COLO668 (cell line): ENCODE results near the gene AGPAT3.

Source experiments
- DNase-seq: peaks from one replicate; lab custom pipeline; 2025; ENCODE audit not compliant: unreplicated experiment; lab: John Stamatoyannopoulos, UW

Gene AGPAT3

GRCh38 chr21:43861706-43862105 is 3.3 kb upstream of the AGPAT3 start:
- peak; percentile 29 for DNase-seq

- DNase-seq, result peak; percentile 90
Observed at GRCh38 chr21:43864313-43864961, 586 bp upstream of the AGPAT3 start.

- DNase-seq, result peak; percentile 70
Observed at GRCh38 chr21:43865540-43866259, 677 bp downstream of the AGPAT3 start.

DNA sequence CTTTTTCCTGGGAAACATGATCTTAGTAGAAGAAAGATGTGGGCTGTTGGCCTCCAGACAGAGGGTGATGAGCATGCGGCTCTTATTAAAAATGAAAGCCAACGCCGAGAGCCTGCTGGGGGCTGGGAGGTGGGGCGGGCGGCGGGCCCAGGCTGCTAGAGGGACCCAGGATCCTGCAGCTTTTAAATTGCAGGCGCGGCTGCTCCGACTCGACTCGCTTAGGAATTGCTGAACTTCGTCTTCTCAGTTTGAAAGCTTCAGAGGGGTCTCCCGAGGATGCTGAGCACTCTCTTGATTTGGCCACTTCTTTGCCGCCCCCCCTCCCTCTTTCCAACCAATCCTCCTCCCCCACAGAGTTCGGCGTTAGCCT is 1.2 kb downstream of the AGPAT3 start:
- peak; percentile 54 for DNase-seq

GRCh38 chr21:43866659-43867331 is 1.8 kb downstream of the AGPAT3 start:
- peak; percentile 88 for DNase-seq

DNA sequence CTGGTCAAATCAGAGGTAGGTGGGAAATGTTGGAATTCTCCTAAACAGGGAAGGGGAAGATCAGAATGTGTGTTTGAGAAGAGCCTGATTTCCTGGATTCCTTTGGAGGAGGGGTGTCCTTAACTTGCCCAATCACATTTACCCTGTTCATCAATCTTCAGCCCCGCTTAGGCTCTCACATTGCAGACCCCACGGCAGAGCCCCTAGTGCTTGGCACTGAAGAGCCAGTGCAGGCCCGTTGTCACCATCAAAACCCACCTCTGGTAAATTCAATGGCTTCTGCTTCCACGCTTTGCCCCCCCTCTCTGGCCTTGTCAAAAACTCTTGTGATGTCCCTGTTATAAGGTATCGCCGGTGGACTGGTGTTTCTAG is 2.3 kb downstream of the AGPAT3 start:
- DNase-seq, result no peak

- DNase-seq, result no peak
Observed at GRCh38 chr21:43867948-43868347, 2.9 kb downstream of the AGPAT3 start.

DNA sequence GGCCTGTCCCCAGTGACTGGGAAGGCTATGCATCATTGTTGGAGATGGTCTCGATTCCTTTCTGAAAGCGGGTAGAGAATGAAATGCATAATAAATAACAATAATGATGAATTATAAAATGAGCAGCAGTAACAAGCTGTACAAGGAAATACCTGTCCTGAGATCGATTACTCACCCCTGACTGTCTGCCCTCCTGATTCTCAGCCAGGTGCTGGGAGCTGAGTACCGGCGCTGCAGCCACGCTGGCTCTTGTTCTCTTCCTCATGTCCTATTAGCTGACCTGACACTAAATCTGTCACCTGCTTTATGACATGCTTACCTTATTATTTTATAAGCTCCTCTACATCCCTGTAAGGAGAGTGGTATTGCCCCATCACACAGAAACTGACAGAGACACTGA is 3.4 kb downstream of the AGPAT3 start:
- peak; percentile 76 for DNase-seq

DNA sequence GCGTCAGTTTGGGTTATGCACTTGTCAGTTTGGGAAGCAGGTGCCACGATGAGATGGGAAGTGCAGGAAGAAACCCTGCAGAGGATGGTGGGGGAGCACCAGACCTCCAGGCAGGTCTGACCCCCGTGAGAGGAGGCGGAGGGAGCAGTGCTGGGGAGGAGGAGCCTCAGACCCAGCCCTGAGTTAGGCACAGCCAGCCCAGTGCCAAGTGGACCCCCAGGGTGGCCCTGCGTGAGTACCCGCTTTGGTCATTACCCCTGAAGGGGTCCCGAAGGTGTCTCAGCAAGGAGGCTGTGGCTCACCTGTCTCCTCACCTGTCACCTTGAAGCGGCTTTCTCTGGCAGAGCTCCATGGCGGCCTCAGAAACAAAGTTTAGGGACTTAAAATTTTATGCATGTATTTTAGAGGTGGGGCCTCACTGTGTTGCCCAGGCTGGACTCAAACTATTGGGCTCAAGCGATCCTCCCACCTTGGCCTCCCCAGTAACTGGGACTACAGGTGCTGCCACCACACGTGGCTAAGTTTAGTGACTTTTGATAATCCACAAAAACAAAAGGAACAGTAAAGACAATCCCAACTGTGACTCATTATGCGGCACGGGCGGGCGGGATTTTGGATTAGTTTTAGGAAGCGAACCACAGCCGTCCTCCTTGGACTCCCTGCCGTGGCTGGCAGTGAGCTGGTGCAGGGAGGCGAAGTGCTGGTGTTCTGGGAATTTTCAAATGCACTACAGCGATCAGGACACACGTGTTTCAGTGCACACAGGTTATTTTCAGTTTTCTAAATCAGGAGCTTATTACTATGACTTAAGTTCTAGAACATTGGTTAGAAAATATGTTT is 4.7 kb downstream of the AGPAT3 start:
- no peak for DNase-seq

- DNase-seq, result no peak
Observed at GRCh38 chr21:43871487-43871886, 6.5 kb downstream of the AGPAT3 start.

GRCh38 chr21:43872531-43873197 is 7.6 kb downstream of the AGPAT3 start:
- no peak for DNase-seq

- no peak for DNase-seq
Observed at GRCh38 chr21:43873673-43874072, 8.7 kb downstream of the AGPAT3 start.

DNA sequence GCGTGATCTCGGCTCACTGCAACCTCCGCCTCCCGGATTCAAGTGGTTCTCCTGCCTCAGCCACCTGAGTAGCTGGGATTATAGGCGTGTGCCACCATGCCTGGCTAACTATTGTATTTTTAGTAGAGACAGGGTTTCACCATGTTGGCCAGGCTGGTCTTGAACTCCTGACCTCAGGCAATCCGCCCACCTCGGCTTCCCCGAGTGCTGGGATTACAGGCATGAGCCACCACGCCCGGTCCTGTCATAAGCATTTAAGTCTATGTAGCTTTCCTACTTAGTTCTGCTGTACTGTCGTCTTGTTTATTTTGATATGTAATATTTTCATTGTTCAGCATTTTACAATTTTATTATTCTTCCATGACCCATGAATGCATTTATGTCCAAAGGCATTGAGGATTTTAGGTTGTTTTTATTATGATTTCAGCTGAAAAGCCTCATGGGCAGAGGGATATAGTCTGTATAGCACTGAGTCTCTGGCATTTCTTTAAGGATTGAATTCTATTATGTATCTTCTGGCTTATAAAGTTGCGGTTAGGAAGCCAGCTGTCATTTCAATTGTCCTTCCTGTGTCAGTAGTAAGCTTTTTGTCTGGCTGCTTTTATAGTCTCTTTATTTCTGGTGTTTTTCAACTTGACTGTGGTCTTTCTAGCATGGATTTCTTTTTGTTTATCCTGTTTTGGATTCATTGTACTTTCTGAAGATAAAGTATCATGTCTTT is 9.2 kb downstream of the AGPAT3 start:
- DNase-seq, result no peak

GRCh38 chr21:43876605-43877004 is 11.6 kb downstream of the AGPAT3 start:
- DNase-seq, result no peak

GRCh38 chr21:43877936-43878575 is 13.0 kb downstream of the AGPAT3 start:
- DNase-seq, result no peak

DNA sequence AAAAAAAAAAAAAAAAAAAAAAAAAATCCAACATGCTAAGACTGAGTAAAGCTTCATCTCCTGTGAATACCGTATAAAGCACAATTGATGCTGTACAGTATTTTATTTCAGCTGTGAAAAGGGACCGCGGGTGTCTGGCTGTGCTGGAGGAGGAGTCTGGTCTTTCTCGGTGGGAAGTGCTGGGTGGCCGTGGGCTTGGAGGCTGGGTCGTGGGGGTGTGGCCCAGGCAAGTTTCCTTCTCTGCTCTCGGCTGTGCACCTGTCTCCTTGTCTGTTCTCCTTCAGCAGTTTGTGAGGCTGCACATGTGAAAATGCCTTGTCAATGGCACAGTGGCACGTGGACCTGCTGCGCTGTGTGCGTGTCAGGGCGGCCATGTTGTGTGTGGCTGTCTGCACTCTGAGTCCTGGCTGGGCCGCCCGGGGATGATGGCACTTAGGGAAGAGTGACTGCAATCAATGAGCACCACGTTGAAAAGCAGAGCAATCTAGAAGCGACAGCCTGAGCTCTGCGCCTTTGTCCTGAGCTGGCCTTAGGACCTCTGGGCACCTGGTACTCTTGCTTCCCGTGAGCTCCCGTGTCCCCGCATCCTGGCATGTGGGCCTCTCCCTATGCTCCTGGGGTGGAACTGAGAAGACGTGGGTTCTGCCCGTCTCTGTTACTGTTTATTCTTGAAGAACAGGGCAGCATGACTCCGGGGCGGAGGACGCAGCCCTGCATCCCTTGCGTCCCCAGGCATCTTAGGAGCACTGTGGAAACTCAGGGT is 14.5 kb downstream of the AGPAT3 start:
- no peak for DNase-seq

GRCh38 chr21:43880111-43880985 is 15.3 kb downstream of the AGPAT3 start:
- DNase-seq, result no peak

DNA sequence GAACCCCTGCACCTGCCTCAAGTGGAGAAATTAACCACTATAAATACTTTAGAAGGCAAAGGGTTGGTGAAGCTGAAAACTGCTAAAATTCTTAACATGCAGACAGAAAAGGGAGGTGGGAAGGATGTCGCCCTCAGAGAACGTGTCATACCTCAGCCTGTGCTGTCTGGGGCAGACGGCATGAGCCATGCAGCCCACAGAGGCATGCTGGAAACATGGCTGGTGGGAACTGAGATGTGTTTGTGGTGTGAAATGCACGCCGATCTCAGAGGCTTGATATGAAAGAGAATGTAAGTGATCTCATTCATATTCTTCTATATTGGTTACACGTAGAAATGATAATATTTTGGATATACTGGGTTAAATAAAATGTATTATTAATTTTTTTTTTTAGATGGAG is 16.3 kb downstream of the AGPAT3 start:
- DNase-seq, result no peak
